HG03095 (cell line): ENCODE measurements around the gene PCMTD2.
"Not testable (repeated sequence)": the region's sequence is repeated elsewhere in the genome, so short reads cannot be mapped to it uniquely, and the experiment has no call there.

Source experiments
- ATAC-seq: cut with Tn5 transposase; IDR thresholded peaks from one replicate; pipeline ENCODE4 v1.9.1; 2021; ENCODE audit warnings: moderate library complexity; ENCODE audit not compliant: unreplicated experiment

PCMTD2 gene

GRCh38 chr20:64223526-64224067, 32.0 kb upstream of the PCMTD2 start:
- no peak for ATAC-seq

GRCh38 chr20:64224351-64225170, 31.0 kb upstream of the PCMTD2 start:
- no peak for ATAC-seq

- no peak for ATAC-seq
Observed at GRCh38 chr20:64225171-64225595, 30.4 kb upstream of the PCMTD2 start.

- ATAC-seq, result no peak
Observed at GRCh38 chr20:64225828-64226598, 29.5 kb upstream of the PCMTD2 start.

- no peak for ATAC-seq
Observed at GRCh38 chr20:64226686-64227580, 28.6 kb upstream of the PCMTD2 start.

- ATAC-seq, result no peak
Observed at GRCh38 chr20:64228086-64228653, 27.4 kb upstream of the PCMTD2 start.

- no peak for ATAC-seq
Observed at GRCh38 chr20:64228751-64229506, 26.6 kb upstream of the PCMTD2 start.

- ATAC-seq, result no peak
Observed at GRCh38 chr20:64229507-64230061, 26.0 kb upstream of the PCMTD2 start.

GRCh38 chr20:64230461-64231145, 24.9 kb upstream of the PCMTD2 start:
- ATAC-seq, result no peak

- no peak for ATAC-seq
Observed at GRCh38 chr20:64231621-64232550, 23.7 kb upstream of the PCMTD2 start.

GRCh38 chr20:64232794-64233193, 22.8 kb upstream of the PCMTD2 start:
- no peak for ATAC-seq

- ATAC-seq, result no peak
Observed at GRCh38 chr20:64233725-64234124, 21.8 kb upstream of the PCMTD2 start.

GRCh38 chr20:64234291-64234791, 21.2 kb upstream of the PCMTD2 start:
- no peak for ATAC-seq

GRCh38 chr20:64234921-64235565, 20.5 kb upstream of the PCMTD2 start:
- not testable (repeated sequence) for ATAC-seq

GRCh38 chr20:64236137-64237088, 19.1 kb upstream of the PCMTD2 start:
- no peak for ATAC-seq

- no peak for ATAC-seq
Observed at GRCh38 chr20:64237316-64237715, 18.2 kb upstream of the PCMTD2 start.
